NT2/D1 (cell line): ENCODE results near the gene TRIM52.

Experiments used
- DNase-seq: peaks from one replicate; pipeline ENCODE4 v3.0.0-alpha.2; 2011; ENCODE audit warnings: low read depth, low spot score
- H3K27me3 ChIP-seq: 2 replicates; pipeline ENCODE4 v1.6.0; 2011; ENCODE audit warnings: mild to moderate bottlenecking; ENCODE audit not compliant: insufficient read length, insufficient read depth
- H3K36me3 ChIP-seq: 2 replicates; pipeline ENCODE4 v1.6.1; 2011; ENCODE audit warnings: mild to moderate bottlenecking, low read length, mixed read lengths; ENCODE audit not compliant: insufficient read depth, insufficient read length
- H3K4me1 ChIP-seq: 2 replicates; pipeline ENCODE4 v1.5.1; 2011; ENCODE audit not compliant: insufficient read depth, insufficient read length
- H3K4me3 ChIP-seq: 2 replicates; pipeline ENCODE4 v1.5.1; 2011; ENCODE audit warnings: low read depth; ENCODE audit not compliant: insufficient read length
- H3K9ac ChIP-seq: 2 replicates; pipeline ENCODE4 v1.6.0; 2011; ENCODE audit warnings: low read depth; ENCODE audit not compliant: insufficient read length
- H3K9me3 ChIP-seq: 2 replicates; pipeline ENCODE4 v1.5.1; 2011; ENCODE audit warnings: mild to moderate bottlenecking, low read length; ENCODE audit not compliant: insufficient read depth
- SUZ12 ChIP-seq: IDR thresholded peaks from 2 replicates; pipeline ENCODE4 v1.6.1; 2011; ENCODE audit not compliant: insufficient read length, insufficient read depth; ENCODE audit errors: extremely low read depth
- YY1 ChIP-seq: IDR thresholded peaks from 2 replicates; pipeline ENCODE4 v1.6.1; 2011; ENCODE audit not compliant: insufficient read length, insufficient read depth
- ZNF274 ChIP-seq: IDR thresholded peaks from 2 replicates; pipeline ENCODE4 v1.6.1; 2011; ENCODE audit warnings: mild to moderate bottlenecking, low read depth, low read length

The TRIM52 gene

DNA sequence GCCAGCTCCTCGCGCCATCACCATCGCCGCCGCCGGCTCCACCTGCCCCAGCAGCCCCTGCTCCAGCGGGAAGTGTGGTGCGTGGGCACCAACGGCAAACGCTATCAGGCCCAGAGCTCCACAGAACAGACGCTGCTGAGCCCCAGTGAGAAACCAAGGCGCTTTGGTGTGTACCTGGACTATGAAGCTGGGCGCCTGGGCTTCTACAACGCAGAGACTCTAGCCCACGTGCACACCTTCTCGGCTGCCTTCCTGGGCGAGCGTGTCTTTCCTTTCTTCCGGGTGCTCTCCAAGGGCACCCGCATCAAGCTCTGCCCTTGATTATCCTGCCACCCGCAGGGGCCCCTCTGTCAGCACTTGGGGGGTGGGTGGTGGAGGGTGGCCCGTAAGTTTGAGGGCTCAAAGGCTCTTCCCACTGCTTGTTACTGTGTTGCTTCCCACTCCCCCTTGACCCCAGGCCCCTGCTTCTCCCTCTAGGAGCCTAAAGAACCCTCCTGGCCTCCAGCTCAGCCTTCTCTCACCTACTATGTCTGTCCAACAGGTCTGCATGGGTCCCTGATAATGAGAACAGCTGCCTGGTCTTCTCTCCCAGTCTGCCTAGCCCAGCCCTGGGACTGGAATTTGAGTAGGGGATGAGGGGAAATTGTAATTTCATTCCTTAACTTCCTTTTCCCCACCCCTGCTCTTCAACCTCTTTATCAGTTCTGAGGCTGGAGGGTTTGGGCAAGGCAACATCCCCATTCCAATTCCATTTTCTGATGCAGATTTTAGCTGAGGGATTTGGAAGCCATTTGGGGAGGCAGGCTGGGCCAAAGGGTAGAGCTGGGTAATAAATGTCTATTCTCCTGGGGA, 26.3 kb downstream of the TRIM52 start:
- H3K27me3 ChIP-seq: no peaks in the 10 kb centered on the region
- H3K9me3 ChIP-seq: no peaks in the 10 kb centered on the region
- H3K36me3 ChIP-seq: peaks cover 83% of the 10 kb centered on the region

DNA sequence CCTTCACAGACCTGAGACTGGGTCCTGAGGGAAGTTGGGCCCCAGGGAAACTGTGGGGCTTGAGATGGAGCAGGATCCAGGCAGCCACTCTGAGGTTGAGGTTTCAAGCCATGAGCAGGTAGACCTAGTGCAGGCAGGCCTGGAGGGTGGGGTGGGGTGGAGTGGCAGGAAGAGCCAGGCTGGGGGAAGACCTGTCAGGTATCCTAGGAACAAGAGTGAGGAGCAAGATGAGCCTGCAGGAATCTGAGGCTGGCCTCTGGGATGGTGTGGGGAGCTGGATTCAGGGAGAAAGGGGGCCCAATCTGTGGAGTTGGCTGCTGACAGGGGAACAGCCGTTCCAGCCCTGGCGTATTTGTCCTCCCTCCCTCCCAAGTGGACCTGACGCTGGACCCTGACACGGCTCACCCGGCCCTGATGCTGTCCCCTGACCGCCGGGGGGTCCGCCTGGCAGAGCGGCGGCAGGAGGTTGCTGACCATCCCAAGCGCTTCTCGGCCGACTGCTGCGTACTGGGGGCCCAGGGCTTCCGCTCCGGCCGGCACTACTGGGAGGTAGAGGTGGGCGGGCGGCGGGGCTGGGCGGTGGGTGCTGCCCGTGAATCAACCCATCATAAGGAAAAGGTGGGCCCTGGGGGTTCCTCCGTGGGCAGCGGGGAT, 27.0 kb downstream of the TRIM52 start:
- DNase-seq: no peak
- Histone ChIP-seq H3K4me1 (no peaks in the 10 kb centered on the region), H3K27me3 (no peaks in the 10 kb centered on the region), H3K4me3 (no peak overlapping the region), H3K9me3 (no peaks in the 10 kb centered on the region), H3K9ac (no peak overlapping the region), H3K36me3 (peaks cover 82% of the 10 kb centered on the region)
- TF ChIP-seq ZNF274 (no peak), SUZ12 (no peak), YY1 (no peak)

More for the DNA sequence above, 26.3 kb downstream of the TRIM52 start:
- Histone ChIP-seq H3K9ac (no peak overlapping the region), H3K4me1 (no peaks in the 10 kb centered on the region), H3K4me3 (no peak overlapping the region)
- DNase-seq: no peak
- TF ChIP-seq ZNF274: no peak
- TF ChIP-seq SUZ12: no peak
- no peak for TF ChIP-seq YY1

DNA sequence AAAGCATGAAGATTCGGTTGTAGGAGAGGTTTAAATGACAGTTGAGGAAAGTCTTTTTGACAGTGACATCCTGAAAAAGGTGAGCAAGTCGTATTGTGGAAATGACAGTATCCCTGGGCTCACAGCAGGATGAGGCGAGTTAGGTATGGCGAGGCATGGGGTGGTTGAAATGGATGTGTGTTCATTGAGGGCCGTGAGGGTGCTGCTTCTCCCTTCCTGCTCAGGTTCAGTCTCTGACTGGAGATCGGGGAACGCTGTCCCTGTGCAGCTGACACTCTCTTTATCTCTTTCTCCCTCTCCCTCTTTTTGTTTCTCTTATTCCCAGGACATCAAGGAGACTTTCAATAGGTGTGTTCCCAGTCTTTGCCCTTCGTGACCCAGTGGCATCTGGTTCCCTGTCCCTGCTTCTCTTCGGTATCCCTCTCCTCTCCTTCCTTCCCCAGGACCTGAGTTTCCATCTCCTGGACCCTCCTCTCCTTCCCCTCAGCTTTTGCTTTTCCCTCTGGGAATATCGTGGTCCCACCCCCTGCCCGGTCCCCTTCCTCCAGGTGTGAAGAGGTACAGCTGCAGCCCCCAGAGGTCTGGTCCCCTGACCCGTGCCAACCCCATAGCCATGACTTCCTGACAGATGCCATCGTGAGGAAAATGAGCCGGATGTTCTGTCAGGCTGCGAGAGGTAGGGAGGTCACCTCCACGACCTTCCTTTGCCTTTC, 27.7 kb downstream of the TRIM52 start:
- H3K36me3 ChIP-seq: peaks cover 75% of the 10 kb centered on the region
- no peaks in the 10 kb centered on the region for H3K9me3 ChIP-seq
- H3K27me3 ChIP-seq: no peaks in the 10 kb centered on the region
- H3K9ac ChIP-seq: no peak overlapping the region
- no peak for DNase-seq
- no peak overlapping the region for H3K4me3 ChIP-seq
- no peak for TF ChIP-seq ZNF274
- no peak for TF ChIP-seq YY1
- TF ChIP-seq SUZ12: no peak
- no peaks in the 10 kb centered on the region for H3K4me1 ChIP-seq

DNA sequence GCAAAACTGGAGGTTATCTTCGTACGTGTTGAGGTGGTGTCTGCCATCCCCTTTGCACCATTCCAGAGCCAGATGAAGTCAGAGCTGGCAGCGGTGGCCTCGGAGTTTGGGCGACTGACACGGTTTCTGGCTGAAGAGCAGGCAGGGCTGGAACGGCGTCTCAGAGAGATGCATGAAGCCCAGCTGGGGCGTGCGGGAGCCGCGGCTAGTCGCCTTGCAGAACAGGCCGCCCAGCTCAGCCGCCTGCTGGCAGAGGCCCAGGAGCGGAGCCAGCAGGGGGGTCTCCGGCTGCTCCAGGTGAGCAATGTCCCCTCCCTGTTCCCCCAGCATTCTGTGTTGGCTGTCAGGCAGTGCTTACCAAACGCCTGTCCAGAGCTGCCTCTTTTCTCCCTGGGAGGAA, 28.4 kb downstream of the TRIM52 start:
- H3K36me3 ChIP-seq: peaks cover 69% of the 10 kb centered on the region

DNA sequence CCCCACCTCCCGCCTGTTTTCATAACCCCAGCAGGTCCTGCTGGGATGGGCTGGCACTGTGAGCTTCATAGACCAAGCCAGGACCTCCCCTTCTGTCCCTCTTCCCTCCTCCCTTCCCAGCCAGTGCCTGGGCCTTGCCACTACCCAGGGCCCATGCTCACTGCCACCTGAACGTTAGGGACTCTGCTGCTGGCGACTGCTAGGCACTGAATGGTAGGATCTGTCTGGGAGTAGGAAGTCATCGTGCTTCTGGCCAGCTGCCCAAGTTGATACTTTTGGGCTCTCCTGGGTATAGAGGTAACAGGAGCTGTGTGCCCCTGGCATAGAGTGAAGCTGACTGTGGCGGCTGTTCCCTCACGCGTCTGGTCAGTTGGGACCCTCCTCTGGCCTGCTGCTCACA, 29.5 kb downstream of the TRIM52 start:
- Histone ChIP-seq H3K27me3 (no peaks in the 10 kb centered on the region), H3K4me1 (no peaks in the 10 kb centered on the region), H3K9me3 (no peaks in the 10 kb centered on the region), H3K36me3 (peaks cover 59% of the 10 kb centered on the region), H3K9ac (no peak overlapping the region), H3K4me3 (no peak overlapping the region)
- no peak for DNase-seq
- TF ChIP-seq SUZ12 (no peak), YY1 (no peak), ZNF274 (no peak)

More for the DNA sequence above, 28.4 kb downstream of the TRIM52 start:
- Histone ChIP-seq H3K9me3 (no peaks in the 10 kb centered on the region), H3K4me1 (no peaks in the 10 kb centered on the region), H3K9ac (no peak overlapping the region), H3K4me3 (no peak overlapping the region), H3K27me3 (no peaks in the 10 kb centered on the region)
- no peak for TF ChIP-seq SUZ12
- no peak for TF ChIP-seq ZNF274
- no peak for TF ChIP-seq YY1
- no peak for DNase-seq

DNA sequence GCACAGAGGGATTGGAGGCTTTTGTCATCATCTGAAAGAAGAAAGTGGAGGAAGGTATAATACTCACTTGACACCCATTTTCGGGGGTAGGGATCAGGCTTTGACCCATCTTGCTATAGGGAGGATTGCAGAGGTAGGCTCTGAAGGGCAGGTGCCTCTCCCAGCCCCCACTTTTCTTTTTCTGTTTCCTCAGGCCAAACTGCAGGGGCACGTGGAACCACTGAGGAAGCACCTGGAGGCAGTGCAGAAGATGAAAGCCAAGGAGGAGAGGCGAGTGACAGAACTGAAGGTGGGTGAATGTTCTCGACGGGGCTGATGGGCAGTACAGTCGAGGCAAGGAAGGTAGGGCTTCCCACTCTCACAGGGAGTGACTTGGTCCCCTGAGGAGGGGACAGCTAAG, 30.4 kb downstream of the TRIM52 start:
- TF ChIP-seq YY1 (no peak), ZNF274 (no peak), SUZ12 (no peak)
- Histone ChIP-seq H3K9me3 (no peaks in the 10 kb centered on the region), H3K36me3 (peaks cover 54% of the 10 kb centered on the region), H3K9ac (no peak overlapping the region), H3K4me3 (no peak overlapping the region), H3K27me3 (no peaks in the 10 kb centered on the region), H3K4me1 (no peaks in the 10 kb centered on the region)
- no peak for DNase-seq

DNA sequence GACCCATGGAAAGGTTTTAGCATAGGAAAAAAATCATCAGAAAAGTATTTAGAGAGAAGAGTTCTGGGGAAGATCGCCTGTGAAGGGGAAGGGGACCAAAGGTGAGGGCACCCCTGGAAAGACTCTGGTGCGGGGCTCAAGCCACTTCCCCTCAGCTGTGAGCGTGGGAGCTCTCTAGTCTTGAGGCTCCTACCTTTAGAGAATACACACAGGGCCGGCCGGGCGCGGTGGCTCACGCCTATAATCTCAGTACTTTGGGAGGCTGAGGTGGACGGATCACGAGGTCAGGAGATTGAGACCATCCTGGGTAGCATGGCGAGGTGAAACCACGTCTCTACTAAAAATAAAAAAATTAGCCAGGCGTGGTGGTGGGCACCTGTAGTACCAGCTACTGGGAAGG, 30.9 kb downstream of the TRIM52 start:
- no peaks in the 10 kb centered on the region for H3K9me3 ChIP-seq
- H3K9ac ChIP-seq: no peak overlapping the region
- TF ChIP-seq YY1: no peak
- no peak for TF ChIP-seq SUZ12
- no peak for TF ChIP-seq ZNF274
- H3K4me3 ChIP-seq: no peak overlapping the region
- H3K4me1 ChIP-seq: no peaks in the 10 kb centered on the region
- H3K36me3 ChIP-seq: peaks cover 55% of the 10 kb centered on the region
- DNase-seq: no peak
- H3K27me3 ChIP-seq: no peaks in the 10 kb centered on the region
